Heart left ventricle (tissue), 16 donors: ENCODE data around the gene SLC6A3. TPM values are rescaled to one million over a fixed set of nuclear protein-coding genes. Genes with fewer than 3 reads are reported as not detected.

Experiments used
- ATAC-seq, 4 donors: fragments of 200-7000 bp; cut with Tn5 transposase; one replicate each; pipeline ENCODE4 v1.9.1; 2020 to 2022; ENCODE audit warnings: moderate library complexity in 4 of 4, mild to moderate bottlenecking in 3 of 4, moderate number of reproducible peaks in 1 of 4
- DNase-seq, 5 donors: peaks; one replicate each; pipeline ENCODE4 v3.0.0-alpha.2; 2020
- H3K27ac ChIP-seq, 12 donors: fragments of 200-600 bp; sonication (generic) in 4 of 12; one replicate each; pipeline versions ENCODE4 v1.5.0 to v1.8.0; 2016 to 2022; ENCODE audit warnings: mild to moderate bottlenecking in 2 of 12
- H3K27me3 ChIP-seq, 9 donors: fragments of 200-600 bp; sonication (generic) in 2 of 9; one replicate each; pipeline versions ENCODE4 v1.5.1 to v1.8.0; 2016 to 2022; ENCODE audit warnings: mild to moderate bottlenecking in 3 of 9
- H3K36me3 ChIP-seq, 9 donors: fragments of 200-600 bp; sonication (generic) in 2 of 9; one replicate each; pipeline versions ENCODE4 v1.5.0 to v1.8.0; 2018 to 2022; ENCODE audit warnings: mild to moderate bottlenecking in 2 of 9
- H3K4me1 ChIP-seq, 12 donors: fragments of 200-600 bp; sonication (generic) in 4 of 12; one replicate each; pipeline versions ENCODE4 v1.5.0 to v1.8.0; 2016 to 2022; ENCODE audit warnings: mild to moderate bottlenecking in 3 of 12
- H3K4me3 ChIP-seq, 12 donors: fragments of 200-600 bp; sonication (generic) in 4 of 12; one replicate each; pipeline versions ENCODE4 v1.5.0 to v1.8.0; 2017 to 2022; ENCODE audit warnings: mild to moderate bottlenecking in 9 of 12, moderate library complexity in 4 of 12
- H3K9me3 ChIP-seq, 12 donors: fragments of 200-600 bp; sonication (generic) in 4 of 12; one replicate each; pipeline versions ENCODE4 v1.5.0 to v1.8.0; 2016 to 2022; ENCODE audit warnings: mild to moderate bottlenecking in 1 of 12
- POLR2A ChIP-seq, 2 donors: fragments of 450-650 bp; IDR thresholded peaks; one replicate each; pipeline ENCODE4 v1.6.1; 2017; ENCODE audit warnings: antibody characterized with exemption in 2 of 2, mild to moderate bottlenecking in 2 of 2, moderate library complexity in 2 of 2
- WGBS, 4 donors: extraction: QIAGEN DNeasy Blood & Tissue Kit in 2 of 4; methylation state at CpG; one replicate each; pipeline versions ENCODE4 v1.1.5 to v1.1.7; 2013 to 2018; 5-methylcytosine and 5-hydroxymethylcytosine counted together
- intact Hi-C, 10 donors: fragments of 100-400 bp; cut with DNase I; formaldehyde crosslinking; loops; one replicate each; pipeline versions ENCODE4 v1.11.1 to v1.14.2; 2022
- polyA plus RNA-seq, 2 donors: library from polyadenylated mRNA; stranded (reverse); fragments of 200-250 nt; gene quantifications; one replicate each; pipeline ENCODE4 v1.2.3, GENCODE V29; 2013
- total RNA-seq, 9 donors: library from RNA; depleted of rRNA in 2 of 9; stranded (reverse); fragments of >200 nt in 2 of 9; fragmentation: NEBNext Ultra II Directional in 3 of 9; extraction: Animal tissue kit (Norgen Biotek cat#: 25700) in 3 of 9; gene quantifications; one replicate each; pipeline versions ENCODE4 v1.1.0 to v1.2.4, GENCODE V29; 2016 to 2023
- TF ChIP-seq, protein P1 (sequence below), 12 donors: fragments of 200-600 bp; sonication (generic) in 4 of 12; IDR thresholded peaks; one replicate each; pipeline versions ENCODE4 v1.5.0 to v1.8.0; 2018 to 2022; ENCODE audit warnings: antibody characterized with exemption in 12 of 12, mild to moderate bottlenecking in 5 of 12
- donor health status: ischemic (EF 13 %, LVEDD 7.1; RV severe dilation, severe dysfunction).
- donor health status: healthy with polysubstance abuse.
- donor health status: DM: no; HTN: yes; CAD: no.
- donor health status: DM: no; HTN: no; CAD: no.
- donor health status: ischemic (EF 25% LVEDD 6.9; RV normal size, moderate dysfunction).
- donor health status: ischemic (EF 25% LVEDD 5.7; RV mildly dilated, moderate dysfunction).
- donor health status: healthy.
- donor health status: DM: yes; HTN: yes; CAD: no.
- donor health status: ischemic (EF 35%, LVEDD 5.7; RV mildly dilated, moderate dysfunction).
- donor health status: nonischemic (EF 11% LVEDD 7.7; RV severe dilation, severe dysfunction).
- donor health status: DM: yes; HTN: yes; CAD: no.
- donor health status: PGD.
- donor health status: ischemic (EF 29% LVEDD 5.4; RV normal size, mild dysfunction).
- donor health status: nonischemic (EF 23%, LVEDD 6.1; RV moderate dilation, normal function).

SLC6A3 gene
- total and polyA plus RNA-seq, 11 donors, result 0.06 to 0.29 (median 0.11) TPM; not detected in 7

DNA sequence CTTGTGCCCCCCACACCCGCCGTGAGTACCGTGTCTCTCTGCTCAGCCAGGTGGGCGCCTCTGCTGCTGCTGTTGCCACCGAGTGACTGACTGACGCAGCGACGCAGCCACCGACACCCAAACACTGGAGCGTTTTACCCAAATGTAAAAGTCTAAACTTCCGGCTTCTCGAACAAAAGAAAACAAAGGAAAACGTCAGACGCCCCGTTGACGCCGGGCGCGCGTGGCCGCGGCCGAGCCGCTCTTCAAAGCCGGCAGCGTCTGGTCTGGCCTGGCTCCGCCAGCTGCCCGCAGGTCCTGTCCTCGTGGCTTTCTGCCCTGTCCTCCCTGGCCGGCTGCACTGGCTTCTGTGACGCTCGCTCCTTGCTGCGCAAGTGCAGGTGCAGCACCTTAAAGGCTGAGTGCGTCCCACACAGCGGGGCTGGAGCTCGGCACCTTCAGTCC is 58.9 kb downstream of the SLC6A3 start:
- Histone ChIP-seq H3K4me1 (peaks cover 0 to 15% (median 5%) of the 10 kb centered on the region in 12 donors), H3K9me3 (no peaks in the 10 kb centered on the region), H3K27me3 (peaks cover 0 to 30% (median 4%) of the 10 kb centered on the region in 9 donors), H3K27ac (peak overlapping the region in 8 of 12 donors; percentile 10 to 90 (median 46)), H3K4me3 (peak overlapping the region; percentile 12 to 73 (median 63)), H3K36me3 (no peaks in the 10 kb centered on the region)
- WGBS, 4 donors, result 1 to 2% (median 1%) methylated on average over 19 to 36 of the region's 36 CpGs
- DNase-seq (peak; percentile 37 to 77 (median 51)), ATAC-seq (peak in 3 of 4 donors; percentile 68 to 74 (median 68))
- intact Hi-C loops, result loop anchor here in 7 of 10 donors (5.0 to 10.0 kb wide), 2 partner anchors 256 to 259 kb away; no protein-coding TSS in a partner anchor
- no peak for TF ChIP-seq POLR2A (IDR thresholded peaks at IDR 0.05)
- TF ChIP-seq, protein P1, sequence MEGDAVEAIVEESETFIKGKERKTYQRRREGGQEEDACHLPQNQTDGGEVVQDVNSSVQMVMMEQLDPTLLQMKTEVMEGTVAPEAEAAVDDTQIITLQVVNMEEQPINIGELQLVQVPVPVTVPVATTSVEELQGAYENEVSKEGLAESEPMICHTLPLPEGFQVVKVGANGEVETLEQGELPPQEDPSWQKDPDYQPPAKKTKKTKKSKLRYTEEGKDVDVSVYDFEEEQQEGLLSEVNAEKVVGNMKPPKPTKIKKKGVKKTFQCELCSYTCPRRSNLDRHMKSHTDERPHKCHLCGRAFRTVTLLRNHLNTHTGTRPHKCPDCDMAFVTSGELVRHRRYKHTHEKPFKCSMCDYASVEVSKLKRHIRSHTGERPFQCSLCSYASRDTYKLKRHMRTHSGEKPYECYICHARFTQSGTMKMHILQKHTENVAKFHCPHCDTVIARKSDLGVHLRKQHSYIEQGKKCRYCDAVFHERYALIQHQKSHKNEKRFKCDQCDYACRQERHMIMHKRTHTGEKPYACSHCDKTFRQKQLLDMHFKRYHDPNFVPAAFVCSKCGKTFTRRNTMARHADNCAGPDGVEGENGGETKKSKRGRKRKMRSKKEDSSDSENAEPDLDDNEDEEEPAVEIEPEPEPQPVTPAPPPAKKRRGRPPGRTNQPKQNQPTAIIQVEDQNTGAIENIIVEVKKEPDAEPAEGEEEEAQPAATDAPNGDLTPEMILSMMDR (IDR thresholded peaks at IDR 0.05), result no peak

DNA sequence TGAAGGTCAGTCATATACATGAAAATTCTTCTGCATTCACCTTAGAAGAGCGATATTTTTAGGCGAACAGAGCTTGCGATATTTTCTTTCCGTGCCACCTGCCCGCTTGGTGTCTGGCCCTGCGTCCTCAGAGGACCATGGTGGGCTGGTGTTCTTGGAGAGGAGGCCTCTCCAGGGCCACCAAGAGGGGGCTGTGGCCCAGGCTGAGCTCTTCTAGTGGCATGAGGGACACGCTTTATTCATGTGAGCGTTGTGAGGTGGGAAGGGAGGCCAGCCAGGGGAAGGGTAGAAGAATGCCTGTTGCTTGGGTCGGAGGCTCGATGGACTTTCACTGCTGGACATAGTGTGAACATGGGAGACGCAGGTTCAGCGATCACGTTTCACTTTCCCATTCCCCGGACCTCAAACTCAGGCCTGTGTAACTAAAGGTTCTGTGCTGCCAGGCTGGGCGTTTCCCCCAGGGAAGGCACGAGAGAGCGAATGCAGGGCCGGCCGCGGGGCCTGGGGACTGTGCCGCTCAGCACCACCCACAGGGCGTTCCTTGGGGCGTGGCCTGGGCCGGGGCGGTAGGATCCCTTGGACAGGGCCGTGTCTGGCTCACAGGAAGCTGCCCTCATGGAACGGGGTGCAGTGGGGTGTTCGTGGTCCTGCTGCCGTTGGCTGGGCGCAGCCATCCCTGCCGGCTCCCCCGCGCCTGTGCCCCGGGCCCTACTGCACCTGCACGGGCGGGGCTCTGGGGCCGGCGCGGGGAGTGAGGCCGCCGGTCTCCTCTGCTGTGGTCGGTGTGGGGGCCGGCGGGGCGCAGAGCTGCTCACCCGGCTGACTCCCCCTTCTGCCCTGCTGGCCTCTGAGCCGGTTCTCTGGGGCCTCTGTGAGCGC is 59.6 kb downstream of the SLC6A3 start:
- TF ChIP-seq, protein P1 (IDR thresholded peaks at IDR 0.05), result no peak
- TF ChIP-seq POLR2A (IDR thresholded peaks at IDR 0.05), result peak in 1 of 2 donors; percentile 26
- Histone ChIP-seq H3K9me3 (no peaks in the 10 kb centered on the region), H3K4me1 (peaks cover 0 to 15% (median 5%) of the 10 kb centered on the region in 12 donors), H3K27me3 (peaks cover 0 to 30% (median 2%) of the 10 kb centered on the region in 9 donors), H3K36me3 (no peaks in the 10 kb centered on the region), H3K27ac (peak overlapping the region in 8 of 12 donors; percentile 10 to 90 (median 46)), H3K4me3 (peak overlapping the region; percentile 12 to 73 (median 63))
- peak; percentile 81 to 94 (median 85) for DNase-seq
- 11 to 19% (median 13%) methylated on average over 35 to 48 of the region's 48 CpGs for WGBS, 4 donors
- peak; percentile 75 to 96 (median 93) for ATAC-seq
- intact Hi-C loops, result loop anchor here in 7 of 10 donors (5.0 to 10.0 kb wide), 2 partner anchors 257 to 259 kb away; no protein-coding TSS in a partner anchor

DNA sequence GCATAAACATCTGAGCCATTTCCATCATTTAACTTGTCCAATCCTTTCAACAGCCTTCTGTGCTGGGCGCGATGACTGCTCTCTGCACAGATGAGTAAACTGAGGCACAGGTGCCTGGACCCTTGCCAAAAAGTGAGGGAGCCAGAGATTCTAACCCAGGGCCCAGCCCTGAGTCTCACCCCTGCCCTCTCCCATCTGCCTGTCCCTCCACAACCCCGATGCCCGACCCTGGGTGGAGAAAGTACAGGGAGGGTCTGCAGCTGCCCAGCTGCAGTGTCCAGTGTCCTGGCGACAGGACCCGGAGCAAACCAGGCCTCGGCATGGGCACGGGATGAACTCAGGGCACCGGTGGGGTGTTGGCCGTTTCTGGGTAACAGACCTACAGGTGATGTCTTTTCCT is 60.7 kb downstream of the SLC6A3 start:
- intact Hi-C loops, result loop anchor here in 6 of 10 donors (10.0 kb wide), 1 partner anchor 260 kb away; no protein-coding TSS in a partner anchor

More for the DNA sequence above, 60.7 kb downstream of the SLC6A3 start:
- Histone ChIP-seq H3K4me3 (no peak overlapping the region), H3K4me1 (peaks cover 0 to 20% (median 5%) of the 10 kb centered on the region in 12 donors), H3K27me3 (peaks cover 0 to 26% (median 6%) of the 10 kb centered on the region in 9 donors), H3K9me3 (no peaks in the 10 kb centered on the region), H3K36me3 (no peaks in the 10 kb centered on the region), H3K27ac (no peak overlapping the region)
- DNase-seq (no peak), ATAC-seq (no peak)
- TF ChIP-seq POLR2A (IDR thresholded peaks at IDR 0.05), result no peak
- TF ChIP-seq, protein P1 (IDR thresholded peaks at IDR 0.05), result no peak
- 78 to 89% (median 87%) methylated on average over 10 of the region's 10 CpGs for WGBS, 4 donors
